Muscle of leg (tissue), 11 donors: ENCODE results near the gene EPSTI1. TPM values are rescaled to one million over a fixed set of nuclear protein-coding genes. Genes with fewer than 3 reads are reported as not detected.
"Not testable (repeated sequence)": the region's sequence is repeated elsewhere in the genome, so short reads cannot be mapped to it uniquely, and the experiment has no call there.

ENCODE experiments used
- DNase-seq: peaks from one replicate; pipeline ENCODE4 v3.0.0; 2013
- H3K27ac ChIP-seq: one replicate; pipeline ENCODE4 v1.5.1; 2013; ENCODE audit warnings: mild to moderate bottlenecking, low read length, control low read depth
- H3K27me3 ChIP-seq: one replicate; pipeline ENCODE4 v1.6.1; 2013; ENCODE audit warnings: low read length; ENCODE audit not compliant: control insufficient read depth, insufficient read depth
- H3K36me3 ChIP-seq: one replicate; pipeline ENCODE4 v1.6.1; 2013; ENCODE audit warnings: low read length; ENCODE audit not compliant: control insufficient read depth, insufficient read depth
- H3K4me1 ChIP-seq: one replicate; pipeline ENCODE4 v1.6.1; 2013; ENCODE audit warnings: low read length; ENCODE audit not compliant: control insufficient read depth, insufficient read depth
- H3K4me3 ChIP-seq: one replicate; pipeline ENCODE4 v1.5.1; 2013; ENCODE audit warnings: low read length, control low read depth
- H3K9me3 ChIP-seq: replicated peaks from 2 replicates; pipeline ENCODE4 v1.6.1; 2013; ENCODE audit warnings: low read depth, low read length; ENCODE audit not compliant: control insufficient read depth
- WGBS: methylation state at CpG from one replicate; pipeline ENCODE4 v1.1.5; 2013; ENCODE audit warnings: missing lambda C conversion rate; ENCODE audit not compliant: insufficient coverage; 5-methylcytosine and 5-hydroxymethylcytosine counted together
- polyA plus RNA-seq, 8 donors: library from polyadenylated mRNA; unstranded; fragments of 120-200 nt; gene quantifications; one replicate each; pipeline versions ENCODE4 v1.2.1 to v1.2.3, GENCODE V29; 2013; ENCODE audit warnings: inconsistent platforms in 1 of 8, low replicate concordance in 1 of 8; ENCODE audit not compliant: insufficient read length in 8 of 8, insufficient read depth in 1 of 8
- total RNA-seq: library from RNA; stranded (reverse); fragments of 120-200 nt; gene quantifications from one replicate; pipeline ENCODE4 v1.2.4, GENCODE V29; 2013

EPSTI1 gene
- total and polyA plus RNA-seq, 9 donors = 1.9 to 12.4 (median 2.6) TPM

DNA sequence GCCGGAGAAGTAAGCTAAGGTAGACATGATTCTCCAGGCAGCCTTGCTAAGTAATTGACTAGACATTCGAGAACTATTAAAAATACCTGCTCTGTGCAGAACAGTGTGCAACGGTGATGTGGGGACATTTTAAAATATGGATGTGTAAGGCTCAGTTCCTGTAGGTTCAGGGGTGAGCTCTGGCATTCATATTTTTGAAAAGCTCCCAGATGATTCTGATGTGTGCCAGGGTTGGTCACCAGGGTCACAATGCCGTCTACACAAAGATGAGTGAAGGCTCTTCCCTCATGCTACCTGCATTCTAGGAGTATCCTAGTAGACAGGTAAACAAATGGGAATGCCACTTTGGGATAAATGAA, 702 bp upstream of the EPSTI1 start:
- Histone ChIP-seq H3K4me3 (peak overlapping the region; percentile 66), H3K4me1 (peaks cover 11% of the 10 kb centered on the region), H3K27me3 (no peaks in the 10 kb centered on the region), H3K9me3 (no peaks in the 10 kb centered on the region), H3K36me3 (no peaks in the 10 kb centered on the region), H3K27ac (peak overlapping the region; percentile 88)
- WGBS = 71% methylated on average over 3 of the region's 4 CpGs
- DNase-seq = no peak

DNA sequence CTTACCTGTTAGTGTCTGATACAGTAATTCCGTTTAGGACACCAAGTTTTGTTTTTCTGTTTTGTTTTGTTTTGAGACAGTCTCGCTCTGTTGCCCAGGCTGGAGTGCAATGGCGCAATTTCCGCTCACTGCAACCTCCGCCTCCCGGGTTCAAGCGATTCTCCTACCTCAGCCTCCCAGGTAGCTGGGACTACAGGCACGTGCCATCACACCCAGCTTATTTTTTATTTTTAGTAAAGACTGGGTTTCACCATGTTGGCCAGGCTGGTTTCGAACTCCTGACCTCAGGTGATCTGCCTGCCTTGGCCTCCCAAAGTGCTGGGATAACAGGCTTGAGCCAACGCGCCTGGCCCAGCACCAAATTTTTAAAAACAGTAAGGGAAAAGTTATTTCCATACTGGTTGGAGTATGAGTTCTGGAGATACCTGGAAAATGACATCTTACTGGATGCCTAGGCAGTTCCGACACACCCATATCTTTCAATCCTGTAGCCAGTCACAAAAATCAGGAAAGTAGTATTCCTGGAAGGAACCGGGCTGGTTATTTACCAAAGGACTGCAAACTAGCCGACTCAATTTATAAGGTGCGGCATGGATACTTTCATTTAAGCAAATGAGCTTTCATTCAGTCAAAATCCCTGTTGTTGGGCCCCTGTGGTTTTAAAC, 676 bp downstream of the EPSTI1 start:
- not testable (repeated sequence) for H3K36me3 ChIP-seq, DNase-seq, H3K27me3 ChIP-seq, H3K9me3 ChIP-seq
- peaks cover 11% of the 10 kb centered on the region for H3K4me1 ChIP-seq
- H3K4me3 ChIP-seq = peak overlapping the region; percentile 66
- 79% methylated on average over 8 of the region's 15 CpGs for WGBS
- peak overlapping the region; percentile 88 for H3K27ac ChIP-seq

- peak overlapping the region; percentile 88 for H3K27ac ChIP-seq
- peaks cover 6% of the 10 kb centered on the region for H3K36me3 ChIP-seq
- no peaks in the 10 kb centered on the region for H3K9me3 ChIP-seq
- WGBS = no CpG with 5 or more reads among the region's 10 CpGs
- H3K27me3 ChIP-seq = no peaks in the 10 kb centered on the region
- H3K4me1 ChIP-seq = peaks cover 15% of the 10 kb centered on the region
- H3K4me3 ChIP-seq = peak overlapping the region; percentile 66
- DNase-seq = peak; percentile 89
These were observed 1.5 kb downstream of the EPSTI1 start for GRCh38 chr13:42990291-42991232.

GRCh38 chr13:42986176-42986574, 5.9 kb downstream of the EPSTI1 start:
- H3K36me3 ChIP-seq = peaks cover 6% of the 10 kb centered on the region
- no peak overlapping the region for H3K27ac ChIP-seq
- peaks cover 7% of the 10 kb centered on the region for H3K4me1 ChIP-seq
- no peak for DNase-seq
- no peak overlapping the region for H3K4me3 ChIP-seq
- H3K9me3 ChIP-seq = no peaks in the 10 kb centered on the region
- no CpG with 5 or more reads among the region's 7 CpGs for WGBS
- H3K27me3 ChIP-seq = no peaks in the 10 kb centered on the region

- Histone ChIP-seq H3K4me3 (no peak overlapping the region), H3K36me3 (peaks cover 6% of the 10 kb centered on the region), H3K27ac (no peak overlapping the region), H3K4me1 (peaks cover 3% of the 10 kb centered on the region), H3K9me3 (no peaks in the 10 kb centered on the region), H3K27me3 (no peaks in the 10 kb centered on the region)
- no peak for DNase-seq
- WGBS = 66% methylated on average over 5 of the region's 8 CpGs
These were observed 6.5 kb downstream of the EPSTI1 start for GRCh38 chr13:42985312-42986175.

DNA sequence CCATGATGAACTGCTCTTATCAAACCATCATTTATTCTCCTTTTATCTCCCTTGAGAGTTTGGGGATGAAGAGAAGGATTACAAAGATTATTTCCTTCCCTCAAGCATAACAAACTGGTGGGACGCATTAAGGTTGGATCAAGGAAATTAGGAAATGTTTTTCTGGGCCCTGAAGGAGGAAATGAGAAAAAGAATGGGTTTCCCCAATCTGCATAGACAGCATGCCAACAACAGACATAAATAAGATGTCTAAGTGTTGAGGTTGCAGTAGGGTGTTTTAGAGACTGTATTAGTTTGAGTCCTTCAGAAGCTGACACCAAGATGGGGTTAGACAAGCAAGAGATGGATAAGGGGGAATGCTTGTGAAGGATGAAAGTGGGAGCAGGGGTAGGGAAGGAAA, 7.3 kb downstream of the EPSTI1 start:
- Histone ChIP-seq H3K4me3 (no peak overlapping the region), H3K4me1 (peaks cover 3% of the 10 kb centered on the region), H3K27me3 (no peaks in the 10 kb centered on the region), H3K36me3 (peaks cover 6% of the 10 kb centered on the region), H3K9me3 (no peaks in the 10 kb centered on the region), H3K27ac (no peak overlapping the region)
- DNase-seq = no peak
- no CpG with 5 or more reads among the region's 1 CpG for WGBS

DNA sequence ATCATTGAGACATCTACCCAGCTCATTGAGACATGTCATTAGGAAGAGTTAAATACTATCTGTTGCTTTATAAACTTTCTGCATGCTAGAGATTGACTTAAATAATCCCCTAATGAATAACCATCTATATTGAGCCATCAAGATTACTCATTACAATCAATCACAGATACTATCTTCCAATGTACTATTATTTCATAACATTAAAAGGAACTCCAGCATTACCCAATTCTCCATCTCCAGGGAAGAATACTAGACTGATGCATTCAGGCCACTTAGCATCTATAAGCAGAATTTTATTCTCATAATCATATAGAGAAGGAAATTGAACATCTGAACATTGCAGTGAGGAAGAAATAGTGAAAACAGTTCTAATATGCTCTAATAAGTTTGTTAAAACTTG, 8.0 kb downstream of the EPSTI1 start:
- H3K4me1 ChIP-seq = peaks cover 3% of the 10 kb centered on the region
- no peak for DNase-seq

GRCh38 chr13:42981853-42982252, 10.2 kb downstream of the EPSTI1 start:
- no CpG with 5 or more reads among the region's 1 CpG for WGBS
- H3K36me3 ChIP-seq = peaks cover 8% of the 10 kb centered on the region
- H3K27me3 ChIP-seq = no peaks in the 10 kb centered on the region
- peaks cover 3% of the 10 kb centered on the region for H3K9me3 ChIP-seq
- no peak for DNase-seq
- no peak overlapping the region for H3K27ac ChIP-seq
- H3K4me1 ChIP-seq = peaks cover 3% of the 10 kb centered on the region
- H3K4me3 ChIP-seq = no peak overlapping the region

More for the DNA sequence above, 8.0 kb downstream of the EPSTI1 start:
- H3K4me3 ChIP-seq = no peak overlapping the region
- H3K27me3 ChIP-seq = no peaks in the 10 kb centered on the region
- no peak overlapping the region for H3K27ac ChIP-seq
- peaks cover 6% of the 10 kb centered on the region for H3K36me3 ChIP-seq
- H3K9me3 ChIP-seq = no peaks in the 10 kb centered on the region

DNA sequence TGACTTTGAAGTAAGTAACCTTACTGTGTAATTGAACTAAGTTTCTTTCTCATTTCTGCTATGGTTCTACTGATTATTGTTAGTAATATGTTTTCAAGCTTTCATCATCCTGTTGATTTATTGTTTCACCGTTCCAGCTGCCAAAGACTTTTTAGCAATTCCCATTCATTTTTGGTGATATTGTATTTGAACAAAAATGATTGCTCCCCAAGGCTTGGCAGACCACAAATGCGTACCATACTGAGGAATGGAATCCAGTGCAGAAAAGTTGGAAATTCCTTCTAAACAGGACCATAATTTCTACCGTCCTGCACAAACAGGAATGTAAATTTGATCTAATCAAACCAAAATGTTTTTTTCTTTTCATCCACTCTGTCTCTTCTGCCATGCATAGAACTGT, 10.7 kb downstream of the EPSTI1 start:
- Histone ChIP-seq H3K4me1 (peaks cover 3% of the 10 kb centered on the region), H3K27ac (no peak overlapping the region), H3K9me3 (peaks cover 3% of the 10 kb centered on the region), H3K27me3 (no peaks in the 10 kb centered on the region), H3K4me3 (no peak overlapping the region), H3K36me3 (peaks cover 8% of the 10 kb centered on the region)
- 50% methylated on average over 1 of the region's 3 CpGs for WGBS
- peak; percentile 20 for DNase-seq

- no peak overlapping the region for H3K4me3 ChIP-seq
- 100% methylated on average over 1 of the region's 1 CpG for WGBS
- H3K4me1 ChIP-seq = no peaks in the 10 kb centered on the region
- H3K27me3 ChIP-seq = no peaks in the 10 kb centered on the region
- H3K9me3 ChIP-seq = peaks cover 3% of the 10 kb centered on the region
- DNase-seq = no peak
- H3K36me3 ChIP-seq = peaks cover 2% of the 10 kb centered on the region
- no peak overlapping the region for H3K27ac ChIP-seq
These were observed 14.8 kb downstream of the EPSTI1 start for GRCh38 chr13:42977219-42977659.
